22Rv1 (cell line): ENCODE results near the gene NCK2.

ENCODE experiments used
- ZFX ChIP-seq: fragments of 450-650 bp; IDR thresholded peaks from 2 replicates; pipeline ENCODE4 v1.6.1; 2017; ENCODE audit warnings: antibody characterized with exemption, borderline replicate concordance
- TF ChIP-seq, protein P1 (sequence below): fragments of 450-650 bp; IDR thresholded peaks from 2 replicates; pipeline ENCODE4 v1.5.1; 2017; ENCODE audit warnings: mild to moderate bottlenecking

DNA sequence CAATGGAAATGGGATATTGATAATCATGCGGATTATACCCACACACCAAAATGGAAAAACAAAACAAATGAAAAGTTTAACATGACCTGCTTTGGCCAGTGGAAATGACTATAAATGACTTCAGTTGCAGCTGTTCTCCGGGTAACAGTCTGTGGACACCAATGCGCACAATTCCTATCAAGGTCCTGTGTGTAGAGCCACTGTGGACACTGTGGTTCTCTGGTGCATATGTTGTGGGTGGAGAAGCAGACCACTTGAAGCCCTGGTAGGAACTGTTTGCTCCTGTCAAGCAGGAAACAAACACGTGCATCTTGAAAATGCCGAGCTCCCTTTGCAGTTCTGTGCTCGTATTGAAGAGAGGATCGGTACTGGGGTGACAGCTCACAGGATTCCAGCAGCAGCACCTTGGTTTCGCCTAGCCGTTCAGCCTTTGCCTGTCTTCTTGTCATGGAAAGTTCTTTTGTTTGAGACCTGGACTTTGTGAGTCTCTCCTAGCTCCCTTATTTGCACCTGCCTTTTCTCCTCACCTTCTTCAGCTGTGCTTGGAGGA is 32.9 kb downstream of the NCK2 start:
- TF ChIP-seq, protein P1, sequence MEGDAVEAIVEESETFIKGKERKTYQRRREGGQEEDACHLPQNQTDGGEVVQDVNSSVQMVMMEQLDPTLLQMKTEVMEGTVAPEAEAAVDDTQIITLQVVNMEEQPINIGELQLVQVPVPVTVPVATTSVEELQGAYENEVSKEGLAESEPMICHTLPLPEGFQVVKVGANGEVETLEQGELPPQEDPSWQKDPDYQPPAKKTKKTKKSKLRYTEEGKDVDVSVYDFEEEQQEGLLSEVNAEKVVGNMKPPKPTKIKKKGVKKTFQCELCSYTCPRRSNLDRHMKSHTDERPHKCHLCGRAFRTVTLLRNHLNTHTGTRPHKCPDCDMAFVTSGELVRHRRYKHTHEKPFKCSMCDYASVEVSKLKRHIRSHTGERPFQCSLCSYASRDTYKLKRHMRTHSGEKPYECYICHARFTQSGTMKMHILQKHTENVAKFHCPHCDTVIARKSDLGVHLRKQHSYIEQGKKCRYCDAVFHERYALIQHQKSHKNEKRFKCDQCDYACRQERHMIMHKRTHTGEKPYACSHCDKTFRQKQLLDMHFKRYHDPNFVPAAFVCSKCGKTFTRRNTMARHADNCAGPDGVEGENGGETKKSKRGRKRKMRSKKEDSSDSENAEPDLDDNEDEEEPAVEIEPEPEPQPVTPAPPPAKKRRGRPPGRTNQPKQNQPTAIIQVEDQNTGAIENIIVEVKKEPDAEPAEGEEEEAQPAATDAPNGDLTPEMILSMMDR, result no peak
- no peak for TF ChIP-seq ZFX
